Fibroblast of peridontal ligament (primary cell): ENCODE measurements around the gene ITGAE.
"Not testable (repeated sequence)": the region's sequence is repeated elsewhere in the genome, so short reads cannot be mapped to it uniquely, and the experiment has no call there.

Experiments
- DNase-seq: peaks from one replicate; pipeline ENCODE4 v3.0.0-alpha.2; 2010; ENCODE audit errors: extremely low read depth

The ITGAE gene

GRCh38 chr17:3761036-3761917 is 39.7 kb downstream of the ITGAE start:
- peak; percentile 33 for DNase-seq

- no peak for DNase-seq
These were observed 41.3 kb downstream of the ITGAE start for GRCh38 chr17:3759597-3760216.

GRCh38 chr17:3755335-3756030 is 45.5 kb downstream of the ITGAE start:
- no peak for DNase-seq

DNA sequence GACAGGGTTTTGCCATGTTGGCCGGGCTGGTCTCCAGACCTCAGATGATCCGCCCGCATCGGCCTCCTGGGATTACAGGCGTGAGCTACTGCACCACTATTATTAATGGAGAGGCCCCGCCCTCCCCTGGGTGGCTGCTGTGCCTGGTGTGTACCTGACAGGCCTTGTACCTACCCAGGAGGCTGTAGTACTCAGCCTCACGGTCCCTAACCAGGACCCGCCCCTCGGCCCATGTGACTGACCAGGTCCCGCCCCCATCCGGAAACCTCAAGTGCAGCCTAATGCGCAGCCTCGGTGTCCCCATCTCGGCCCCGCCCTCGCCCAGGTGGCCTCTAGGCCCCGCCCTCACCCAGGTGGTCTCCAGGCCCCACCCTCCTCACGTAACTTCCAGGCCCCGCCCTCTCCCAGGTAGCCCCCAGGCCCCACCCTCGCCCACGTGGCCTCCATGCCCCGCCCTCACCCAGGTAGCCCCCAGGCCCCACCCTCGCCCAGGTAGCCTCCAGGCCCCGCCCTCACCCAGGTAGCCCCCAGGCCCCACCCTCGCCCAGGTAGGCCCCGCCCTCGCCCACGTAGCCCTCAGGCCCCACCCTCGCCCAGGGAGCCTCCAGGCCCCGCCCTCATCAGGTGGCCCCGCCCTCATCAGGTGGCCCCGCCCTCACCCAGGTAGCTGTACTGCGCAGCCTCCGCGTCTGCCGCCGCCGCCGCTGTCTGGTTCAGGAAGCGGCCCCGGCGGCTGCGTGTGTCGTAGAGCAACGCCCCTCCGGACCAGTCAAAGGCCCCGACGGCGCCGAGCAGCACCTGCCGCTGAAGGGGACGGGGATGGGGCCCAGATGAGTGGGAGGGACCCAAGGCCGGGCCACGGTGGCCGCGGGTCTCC is 46.3 kb downstream of the ITGAE start:
- no peak for DNase-seq

GRCh38 chr17:3754066-3754457 is 46.9 kb downstream of the ITGAE start:
- DNase-seq = no peak

DNA sequence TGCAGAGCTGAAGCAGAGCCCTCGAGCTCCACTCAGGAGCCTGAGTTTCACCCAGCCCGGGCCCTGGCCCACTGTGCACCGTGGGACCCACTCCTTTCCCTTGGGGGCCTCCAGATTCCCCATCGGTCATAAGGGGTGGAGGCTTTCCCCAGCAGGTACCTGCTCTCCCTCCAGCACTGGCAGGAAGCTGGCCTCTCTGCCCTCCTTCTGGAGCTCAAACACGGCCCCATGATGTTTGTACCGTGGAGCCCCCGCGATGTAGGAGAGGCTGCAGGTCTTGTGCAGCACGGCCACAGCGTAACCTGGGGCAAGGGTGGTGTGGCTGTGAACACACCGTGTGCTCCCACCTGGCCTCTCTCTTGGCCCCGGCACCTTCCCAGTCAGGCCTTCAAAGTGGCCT is 47.4 kb downstream of the ITGAE start:
- DNase-seq = no peak

DNA sequence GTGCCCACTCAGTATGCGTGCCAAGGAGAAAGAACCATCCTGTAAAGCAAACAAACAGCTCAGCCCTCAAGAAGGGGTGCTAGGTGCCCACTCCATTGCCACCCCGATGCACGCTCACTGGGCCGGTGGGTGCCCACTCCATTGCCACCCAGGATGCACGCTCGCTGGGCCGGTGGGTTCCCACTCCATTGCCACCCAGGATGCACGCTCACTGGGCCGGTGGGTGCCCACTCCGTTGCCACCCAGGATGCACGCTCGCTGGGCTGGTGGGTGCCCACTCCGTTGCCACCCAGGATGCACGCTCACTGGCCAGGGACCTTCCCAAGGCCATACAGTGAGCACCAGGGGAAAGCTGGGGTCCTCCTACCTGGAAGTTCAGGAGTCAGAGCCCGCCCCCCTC is 49.2 kb downstream of the ITGAE start:
- DNase-seq = no peak

DNA sequence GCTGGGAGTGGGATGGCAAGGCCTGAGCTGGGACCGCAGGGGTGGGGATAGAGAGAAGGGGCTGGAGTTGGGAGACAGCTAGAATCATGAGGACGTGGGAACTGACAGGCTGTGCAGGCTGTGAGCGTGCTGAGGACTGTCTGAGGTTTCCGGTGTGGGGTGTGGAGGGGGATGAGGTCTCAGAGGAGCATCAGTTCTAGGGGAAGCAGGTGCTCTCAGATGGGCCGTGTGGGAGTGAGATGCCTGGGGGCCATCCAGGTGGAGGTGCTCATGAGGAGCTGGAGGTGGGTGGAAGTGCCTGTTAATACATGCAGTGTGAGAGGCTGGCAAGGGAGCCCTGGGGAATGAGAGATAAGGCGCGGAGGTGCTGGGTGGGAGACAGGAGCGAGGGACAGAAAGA is 50.1 kb downstream of the ITGAE start:
- DNase-seq = no peak

- DNase-seq = no peak
These were observed 50.7 kb downstream of the ITGAE start for GRCh38 chr17:3750296-3750695.

GRCh38 chr17:3748576-3748975 is 52.4 kb downstream of the ITGAE start:
- DNase-seq = no peak

DNA sequence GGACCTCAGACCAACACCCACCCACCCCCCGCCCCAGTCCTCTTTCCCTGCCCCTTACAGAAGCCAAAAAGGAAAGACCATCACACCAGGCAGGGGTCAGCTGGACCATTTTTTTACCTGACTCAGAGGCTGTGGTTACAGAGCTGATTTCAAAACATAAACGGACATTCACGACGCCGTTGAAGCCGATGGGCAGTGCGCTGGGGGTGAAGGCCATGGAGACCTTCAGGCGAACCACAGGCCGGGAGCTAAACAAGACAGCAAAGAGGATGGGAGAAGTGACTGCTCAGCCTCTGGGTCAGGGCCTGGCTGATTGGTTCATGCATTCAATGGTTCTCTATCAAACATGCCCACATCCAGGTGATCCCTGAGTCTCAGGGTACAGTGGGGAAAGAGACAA is 53.2 kb downstream of the ITGAE start:
- no peak for DNase-seq

DNA sequence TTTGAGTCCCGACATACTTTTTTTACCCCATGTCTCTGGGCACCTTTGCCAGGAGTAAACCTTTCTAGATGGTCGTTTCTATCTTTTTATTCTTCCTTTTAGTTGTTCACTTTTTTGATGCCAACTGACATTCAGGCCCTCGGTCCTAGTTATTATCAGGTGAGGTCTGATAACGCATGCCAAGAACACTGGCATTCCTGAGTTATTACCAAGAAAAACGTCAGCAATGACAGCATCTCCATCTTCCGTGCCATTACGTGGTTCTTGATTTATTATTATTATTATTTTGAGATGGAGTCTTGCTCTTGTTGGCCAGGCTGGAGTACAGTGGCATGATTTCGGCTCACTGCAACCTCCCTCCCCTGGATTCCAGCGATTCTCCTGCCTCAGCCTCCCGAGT is 55.9 kb downstream of the ITGAE start:
- no peak for DNase-seq

DNA sequence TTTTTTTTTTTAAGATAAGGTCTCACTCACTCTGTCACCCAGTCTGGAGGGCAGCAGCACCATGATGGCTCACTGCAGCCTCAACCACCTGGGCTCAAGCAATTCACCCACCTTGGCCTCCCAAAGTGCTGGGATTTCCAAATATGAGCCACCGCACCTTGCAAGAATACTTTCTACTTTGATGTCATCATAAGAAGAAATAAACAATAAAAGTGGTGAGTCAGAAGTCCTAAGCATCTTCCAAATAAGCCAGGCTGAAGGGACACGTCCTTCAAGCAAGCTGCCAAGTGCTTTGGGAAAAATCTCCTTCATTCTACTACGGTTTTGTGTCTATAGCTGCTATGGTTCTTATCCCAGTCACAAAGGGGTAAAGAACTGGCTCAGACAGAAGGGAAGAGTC is 57.0 kb downstream of the ITGAE start:
- no peak for DNase-seq

- DNase-seq = no peak
These were observed 60.3 kb downstream of the ITGAE start for GRCh38 chr17:3740611-3741073.

DNA sequence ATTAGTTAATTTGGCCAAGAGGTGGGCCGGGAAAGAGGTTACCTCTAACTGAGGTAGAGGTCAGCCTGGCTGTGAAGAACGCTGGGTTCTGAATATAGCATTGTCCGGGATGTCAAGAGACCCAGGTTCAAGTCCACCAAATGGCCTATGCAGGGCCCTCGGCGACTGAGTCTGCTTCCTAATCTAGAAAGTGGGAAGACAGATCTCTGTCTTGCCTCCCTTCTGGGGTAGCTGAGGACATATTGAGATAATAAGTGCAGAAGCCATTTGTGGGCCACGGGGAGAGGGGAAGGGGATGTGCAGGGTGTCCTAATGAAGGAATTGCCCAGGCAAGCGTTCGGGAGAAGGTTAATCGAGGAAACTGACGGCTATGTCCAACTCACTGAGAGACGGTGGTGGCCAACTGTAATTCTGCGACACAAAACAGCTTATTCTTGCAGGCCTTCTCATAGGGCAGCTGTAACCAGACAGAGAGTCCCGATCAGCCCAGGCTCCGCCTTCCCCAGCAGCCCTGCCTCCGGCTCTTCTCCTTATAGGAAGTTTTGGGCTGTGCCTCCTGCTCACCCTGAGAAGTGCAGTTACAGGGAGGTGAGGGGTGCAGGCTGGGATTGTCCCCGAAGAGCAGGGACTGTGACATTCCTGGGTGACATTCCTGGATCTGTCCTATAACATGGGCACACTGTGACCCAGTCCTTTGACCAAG is 61.4 kb downstream of the ITGAE start:
- DNase-seq = no peak

DNA sequence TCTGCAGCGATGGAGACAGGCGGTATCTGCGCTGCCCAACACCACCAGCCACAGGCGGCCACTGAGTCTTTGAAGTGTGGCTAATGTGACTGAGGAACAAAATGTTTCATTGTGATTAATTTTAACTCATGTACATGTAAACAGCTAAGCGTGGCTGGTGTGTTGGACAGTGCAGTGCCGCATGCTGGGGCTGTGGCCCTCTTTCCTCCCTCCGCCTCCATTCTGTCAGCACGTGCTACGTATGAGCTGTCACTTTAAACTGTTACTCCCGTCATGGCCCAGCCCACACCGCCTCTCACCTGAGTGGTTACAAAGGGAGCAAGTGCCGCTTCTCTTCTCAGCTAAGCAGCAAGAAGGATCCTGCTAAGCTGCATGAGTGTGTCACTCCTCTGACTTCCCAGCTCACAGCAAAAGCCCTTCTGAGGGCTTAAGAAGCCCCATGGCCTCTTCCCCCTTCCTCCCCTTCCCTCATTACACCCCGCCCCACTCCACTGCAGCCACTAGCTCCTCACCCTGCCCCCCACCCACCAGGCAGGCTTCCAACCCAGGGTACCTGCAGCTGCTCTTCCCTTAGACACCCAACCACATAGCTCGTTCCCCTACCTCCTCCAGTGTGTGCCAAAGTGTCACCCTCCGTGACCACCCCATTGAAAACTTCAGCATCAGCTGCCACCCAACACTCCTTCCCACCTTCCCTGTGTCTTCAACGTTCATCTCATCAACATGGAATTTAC is 62.3 kb downstream of the ITGAE start:
- DNase-seq = no peak

DNA sequence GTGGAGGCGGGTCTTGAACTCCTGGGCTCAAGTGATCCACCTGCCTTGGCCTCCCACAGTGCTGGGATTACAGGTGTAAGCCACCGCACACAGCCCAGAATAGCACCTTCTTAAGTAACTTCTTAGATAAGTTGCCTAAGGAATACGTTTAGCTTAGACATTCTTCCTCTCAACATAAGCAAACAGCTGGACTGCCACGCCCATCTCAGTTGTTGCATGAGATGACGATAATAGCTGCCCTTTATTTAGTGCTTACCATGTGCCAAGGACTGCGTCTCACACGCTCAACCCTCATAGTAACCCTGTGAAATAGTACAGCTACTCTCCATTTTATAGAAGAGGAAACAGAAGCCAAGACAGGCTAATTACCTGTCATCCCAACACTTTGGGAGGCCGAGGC is 65.5 kb downstream of the ITGAE start:
- DNase-seq = peak; percentile 25

DNA sequence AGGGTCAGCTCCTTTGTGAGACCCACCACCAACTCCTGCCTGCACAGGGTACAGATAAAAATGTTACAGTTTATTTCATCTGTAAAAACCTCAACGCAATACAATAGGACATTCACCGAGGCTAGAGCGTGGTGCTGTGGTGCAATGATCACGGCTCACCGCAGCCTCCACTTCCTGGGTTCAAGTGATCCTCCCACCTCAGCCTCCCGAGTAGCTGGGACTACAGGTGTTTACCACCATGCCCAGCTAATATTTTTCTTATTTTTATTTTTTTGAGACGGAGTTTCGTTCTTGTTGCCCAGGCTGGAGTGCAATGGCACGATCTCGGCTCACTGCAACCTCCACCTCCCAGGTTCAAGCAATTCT is 66.1 kb downstream of the ITGAE start:
- not testable (repeated sequence) for DNase-seq

DNA sequence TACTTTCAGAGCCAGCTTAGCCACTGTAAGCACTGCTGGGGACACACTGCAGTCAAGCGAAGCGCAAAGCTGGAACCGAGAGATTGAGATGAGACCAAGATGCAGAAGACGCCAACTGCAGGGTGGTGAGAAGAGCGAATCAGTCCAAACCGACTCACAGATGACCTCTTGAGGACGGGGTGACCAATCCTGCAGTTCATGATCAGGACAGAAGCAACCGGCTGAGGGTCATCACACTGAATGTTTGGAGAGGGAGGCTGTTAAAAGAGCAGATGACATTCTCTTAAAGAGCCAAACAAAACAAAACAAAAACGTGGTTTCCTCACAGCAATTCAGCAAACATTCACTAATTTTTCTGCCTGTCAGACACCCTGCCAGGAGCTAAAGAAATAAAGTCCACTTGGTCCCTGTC is 68.8 kb downstream of the ITGAE start:
- DNase-seq = no peak

- peak; percentile 32 for DNase-seq
These were observed 70.0 kb downstream of the ITGAE start for GRCh38 chr17:3730881-3731429.
